HepG2 (cell line): ENCODE measurements around the gene RCOR1. TPM values are rescaled to one million over a fixed set of nuclear protein-coding genes. Genes with fewer than 3 reads are reported as not detected.

ENCODE experiments used
- ATAC-seq: fragments of 200-7000 bp; cut with Tn5 transposase; 3 replicates; pipeline ENCODE4 v1.9.1; 2020; ENCODE audit warnings: mild to moderate bottlenecking, moderate library complexity
- BruUV-seq: library from RNA; stranded (reverse); fragments of 400-500 nt; replicated peaks from 2 replicates; lab custom pipeline; 2021; lab: Mats Ljungman, UMichigan
- CTCF ChIA-PET: fragments of 300-600 bp; formaldehyde crosslinking; extraction: SDS; loops from one replicate; lab custom pipeline; 2021; ENCODE audit warnings: low total read pairs, inconsistent platforms, low intra/inter-chr PET ratio; lab: Yijun Ruan, JAX
- POLR2A ChIA-PET: fragments of 350-600 bp; sonication (Branson Sonifier 250); formaldehyde crosslinking; loops from one replicate; lab custom pipeline; 2020; ENCODE audit warnings: antibody characterized with exemption, inconsistent platforms; lab: Yijun Ruan, JAX
- DNase-seq: peaks from one replicate; pipeline ENCODE4 v3.0.0-alpha.2; 2015; ENCODE audit warnings: low spot score
- FAIRE-seq: peaks from 3 replicates; lab custom pipeline; 2011; peaks lifted over from hg19 to GRCh38; lab: Jason Lieb, UNC
- H2AFZ ChIP-seq: one replicate; pipeline ENCODE4 v1.6.1; 2011; ENCODE audit warnings: low read length, inconsistent platforms
- H3K27ac ChIP-seq: fragments of 300-600 bp; 3 replicates; pipeline ENCODE4 v1.8.0; 2011; ENCODE audit warnings: mixed run types, mild to moderate bottlenecking, mixed read lengths, low read length, inconsistent platforms; ENCODE audit not compliant: insufficient read depth; ENCODE audit errors: extremely low read length
- H3K27me3 ChIP-seq, 2 experiments: fragments of 200-600 bp in 1 of 2; 2 replicates in 1 of 2; 3 replicates in 1 of 2; pipeline versions ENCODE4 v1.6.0 to v1.8.0; 2011; ENCODE audit warnings: low read length in 2 of 2, mild to moderate bottlenecking in 2 of 2, moderate library complexity in 2 of 2, inconsistent platforms in 1 of 2; ENCODE audit not compliant: insufficient read depth in 2 of 2, control insufficient read depth in 1 of 2
- H3K36me3 ChIP-seq, 2 experiments: fragments of 200-600 bp in 1 of 2; replicated peaks in 1 of 2; 2 replicates in 1 of 2; 3 replicates in 1 of 2; pipeline versions ENCODE4 v1.5.1 to v1.8.0; 2011; ENCODE audit warnings: low read length in 2 of 2, inconsistent platforms in 1 of 2; ENCODE audit not compliant: insufficient read depth in 2 of 2, control insufficient read depth in 1 of 2
- H3K4me1 ChIP-seq: 2 replicates; pipeline ENCODE4 v1.5.1; 2012; ENCODE audit warnings: low read length, inconsistent platforms; ENCODE audit not compliant: insufficient read depth
- H3K4me2 ChIP-seq: 2 replicates; pipeline ENCODE4 v1.6.0; 2011; ENCODE audit warnings: low read depth, low read length, inconsistent platforms
- H3K4me3 ChIP-seq, 3 experiments: fragments of 200-600 bp in 1 of 3; sonication (generic), shearing (Covaris generic) in 1 of 3; replicated peaks in 1 of 3; 2 replicates each; pipeline ENCODE4 v1.5.1; 2011 to 2016; ENCODE audit warnings: low read length in 3 of 3, inconsistent platforms in 2 of 3, low read depth in 2 of 3, mild to moderate bottlenecking in 2 of 3, control low read depth in 1 of 3, mixed read lengths in 1 of 3; ENCODE audit not compliant: insufficient read depth in 1 of 3
- H3K79me2 ChIP-seq: one replicate; pipeline ENCODE4 v1.6.1; 2011; ENCODE audit warnings: low read length, inconsistent platforms; ENCODE audit not compliant: insufficient read depth
- H3K9ac ChIP-seq: 2 replicates; pipeline ENCODE4 v1.6.0; 2011; ENCODE audit warnings: mild to moderate bottlenecking, low read depth, low read length, inconsistent platforms; ENCODE audit not compliant: insufficient read depth
- H3K9me3 ChIP-seq: 2 replicates; pipeline ENCODE4 v1.5.1; 2012; ENCODE audit warnings: mild to moderate bottlenecking, low read length
- H4K20me1 ChIP-seq: 2 replicates; pipeline ENCODE4 v1.6.0; 2011; ENCODE audit warnings: inconsistent platforms, mild to moderate bottlenecking, low read length, moderate library complexity; ENCODE audit not compliant: insufficient read depth
- ATF7 ChIP-seq, 2 experiments: fragments of 450-650 bp in 1 of 2; sonication (generic) in 1 of 2; formaldehyde crosslinking in 1 of 2; IDR thresholded peaks; 2 replicates each; pipeline versions ENCODE4 v1.4.0 to v1.6.1; 2016 to 2020; ENCODE audit warnings: antibody characterized with exemption in 1 of 2, mild to moderate bottlenecking in 1 of 2, missing genetic modification reagents in 1 of 2
- BORCS8-MEF2B ChIP-seq: sonication (generic); formaldehyde crosslinking; IDR thresholded peaks from 2 replicates; pipeline ENCODE4 v1.8.0; 2022; ENCODE audit warnings: mild to moderate bottlenecking, missing genetic modification reagents
- ZEB1 ChIP-seq: IDR thresholded peaks from 2 replicates; pipeline ENCODE4 v1.6.1; 2012; ENCODE audit warnings: mild to moderate bottlenecking, low read depth, inconsistent platforms; ENCODE audit not compliant: insufficient replicate concordance
- ZNF30 ChIP-seq: sonication (generic); formaldehyde crosslinking; IDR thresholded peaks from 2 replicates; pipeline ENCODE4 v1.5.0; 2020; ENCODE audit warnings: mild to moderate bottlenecking, missing genetic modification reagents
- WGBS: methylation state at CpG from one replicate; pipeline ENCODE4 v1.1.6; 2017; ENCODE audit warnings: low lambda C conversion rate; 5-methylcytosine and 5-hydroxymethylcytosine counted together
- in situ Hi-C: cut with HindIII; loops from 2 replicates; pipeline ENCODE4 v1.10.0; 2017; ENCODE audit warnings: low pct_unique_long_range_greater_than_20kb; ENCODE audit not compliant: extremely low pct_ligation_motif_present
- intact Hi-C: fragments of 100-400 bp; cut with micrococcal nuclease; formaldehyde crosslinking; loops from one replicate; pipeline ENCODE4 v1.10.0; 2022; ENCODE audit not compliant: unreplicated experiment
- polyA plus RNA-seq, 8 experiments: library from polyadenylated mRNA; depleted of rRNA in 3 of 8; stranded (reverse) in 7 of 8; unstranded in 1 of 8; fragments of >200 nt; fragmentation: Illumina TruSeq in 4 of 8; extraction: Trizol in 4 of 8; gene quantifications; 2 replicates each; pipeline versions ENCODE4 v1.2.1 to v1.2.3, GENCODE V29; 2011 to 2016; ENCODE audit warnings: low read depth in 4 of 8, missing spikeins in 1 of 8, mixed read lengths in 1 of 8; ENCODE audit not compliant: insufficient read depth in 1 of 8
- total RNA-seq, 5 experiments: library from RNA; depleted of rRNA; stranded (reverse); fragments of >200 nt; fragmentation: Illumina TruSeq; extraction: Trizol; gene quantifications; 2 replicates each; pipeline ENCODE4 v1.2.3, GENCODE V29; 2016; ENCODE audit warnings: low read depth in 1 of 5
- TF ChIP-seq, protein P1 (sequence below): sonication (generic); formaldehyde crosslinking; IDR thresholded peaks from 2 replicates; pipeline ENCODE4 v1.5.1; 2020; ENCODE audit warnings: missing genetic modification reagents, mild to moderate bottlenecking, borderline replicate concordance
- TF ChIP-seq, protein P2 (sequence below): sonication (generic); formaldehyde crosslinking; IDR thresholded peaks from 2 replicates; pipeline ENCODE4 v1.4.0; 2020; ENCODE audit warnings: missing genetic modification reagents
- TF ChIP-seq, protein P3 (sequence below): sonication (generic); formaldehyde crosslinking; conservative IDR thresholded peaks from 2 replicates; pipeline ENCODE4 v1.8.0; 2022; ENCODE audit warnings: low read depth, missing genetic modification reagents

The RCOR1 gene
- total and polyA plus RNA-seq, 2 of the 13 experiments (the other 11 are each of a cell fraction or from before 2014, with no cell fraction given), result 10.2 to 11.1 TPM

DNA sequence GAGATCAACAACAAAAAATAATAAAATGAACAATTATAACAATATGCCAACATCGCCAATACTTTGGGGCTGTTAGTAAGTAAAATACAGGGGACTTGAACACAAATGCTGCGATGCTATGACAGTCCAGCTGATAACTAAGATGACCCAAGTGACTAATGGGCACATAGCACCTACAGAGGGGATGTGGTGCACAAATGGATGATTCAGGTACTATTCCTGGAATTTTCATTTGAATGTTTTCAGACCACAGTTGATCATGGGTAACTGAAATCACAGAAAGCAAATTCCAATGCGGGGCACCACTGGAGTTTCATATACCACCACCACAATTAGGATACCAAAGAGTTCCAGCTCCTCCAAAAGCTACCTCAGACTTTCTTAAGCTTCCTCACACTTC is 82.9 kb downstream of the RCOR1 start:
- no peak overlapping the region for H3K4me3 ChIP-seq
- WGBS, result 98% methylated on average over 3 of the region's 3 CpGs
- H2AFZ ChIP-seq, result no peak overlapping the region
- no peak overlapping the region for H3K27ac ChIP-seq
- H3K4me1 ChIP-seq, result peaks cover 10% of the 10 kb centered on the region
- H3K79me2 ChIP-seq, result peaks cover 48% of the 10 kb centered on the region
- DNase-seq (no peak), FAIRE-seq (no peak), ATAC-seq (no peak)
- H4K20me1 ChIP-seq, result no peaks in the 10 kb centered on the region; the same call in 1 of the 2 replicates
- in situ Hi-C loops (no loop called here), intact Hi-C loops (no loop called here)
- H3K27me3 ChIP-seq, result no peaks in the 10 kb centered on the region
- ChIA-PET CTCF (no interaction called here), POLR2A (no interaction called here)
- BruUV-seq, result no TSS peak
- TF ChIP-seq, protein P1, sequence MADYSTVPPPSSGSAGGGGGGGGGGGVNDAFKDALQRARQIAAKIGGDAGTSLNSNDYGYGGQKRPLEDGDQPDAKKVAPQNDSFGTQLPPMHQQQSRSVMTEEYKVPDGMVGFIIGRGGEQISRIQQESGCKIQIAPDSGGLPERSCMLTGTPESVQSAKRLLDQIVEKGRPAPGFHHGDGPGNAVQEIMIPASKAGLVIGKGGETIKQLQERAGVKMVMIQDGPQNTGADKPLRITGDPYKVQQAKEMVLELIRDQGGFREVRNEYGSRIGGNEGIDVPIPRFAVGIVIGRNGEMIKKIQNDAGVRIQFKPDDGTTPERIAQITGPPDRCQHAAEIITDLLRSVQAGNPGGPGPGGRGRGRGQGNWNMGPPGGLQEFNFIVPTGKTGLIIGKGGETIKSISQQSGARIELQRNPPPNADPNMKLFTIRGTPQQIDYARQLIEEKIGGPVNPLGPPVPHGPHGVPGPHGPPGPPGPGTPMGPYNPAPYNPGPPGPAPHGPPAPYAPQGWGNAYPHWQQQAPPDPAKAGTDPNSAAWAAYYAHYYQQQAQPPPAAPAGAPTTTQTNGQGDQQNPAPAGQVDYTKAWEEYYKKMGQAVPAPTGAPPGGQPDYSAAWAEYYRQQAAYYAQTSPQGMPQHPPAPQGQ, result no peak
- no peak for TF ChIP-seq BORCS8-MEF2B (CRISPR knock-in tag)
- no peak for TF ChIP-seq ZEB1
- TF ChIP-seq ZNF30 (CRISPR knock-in tag), result no peak
- TF ChIP-seq, protein P2, sequence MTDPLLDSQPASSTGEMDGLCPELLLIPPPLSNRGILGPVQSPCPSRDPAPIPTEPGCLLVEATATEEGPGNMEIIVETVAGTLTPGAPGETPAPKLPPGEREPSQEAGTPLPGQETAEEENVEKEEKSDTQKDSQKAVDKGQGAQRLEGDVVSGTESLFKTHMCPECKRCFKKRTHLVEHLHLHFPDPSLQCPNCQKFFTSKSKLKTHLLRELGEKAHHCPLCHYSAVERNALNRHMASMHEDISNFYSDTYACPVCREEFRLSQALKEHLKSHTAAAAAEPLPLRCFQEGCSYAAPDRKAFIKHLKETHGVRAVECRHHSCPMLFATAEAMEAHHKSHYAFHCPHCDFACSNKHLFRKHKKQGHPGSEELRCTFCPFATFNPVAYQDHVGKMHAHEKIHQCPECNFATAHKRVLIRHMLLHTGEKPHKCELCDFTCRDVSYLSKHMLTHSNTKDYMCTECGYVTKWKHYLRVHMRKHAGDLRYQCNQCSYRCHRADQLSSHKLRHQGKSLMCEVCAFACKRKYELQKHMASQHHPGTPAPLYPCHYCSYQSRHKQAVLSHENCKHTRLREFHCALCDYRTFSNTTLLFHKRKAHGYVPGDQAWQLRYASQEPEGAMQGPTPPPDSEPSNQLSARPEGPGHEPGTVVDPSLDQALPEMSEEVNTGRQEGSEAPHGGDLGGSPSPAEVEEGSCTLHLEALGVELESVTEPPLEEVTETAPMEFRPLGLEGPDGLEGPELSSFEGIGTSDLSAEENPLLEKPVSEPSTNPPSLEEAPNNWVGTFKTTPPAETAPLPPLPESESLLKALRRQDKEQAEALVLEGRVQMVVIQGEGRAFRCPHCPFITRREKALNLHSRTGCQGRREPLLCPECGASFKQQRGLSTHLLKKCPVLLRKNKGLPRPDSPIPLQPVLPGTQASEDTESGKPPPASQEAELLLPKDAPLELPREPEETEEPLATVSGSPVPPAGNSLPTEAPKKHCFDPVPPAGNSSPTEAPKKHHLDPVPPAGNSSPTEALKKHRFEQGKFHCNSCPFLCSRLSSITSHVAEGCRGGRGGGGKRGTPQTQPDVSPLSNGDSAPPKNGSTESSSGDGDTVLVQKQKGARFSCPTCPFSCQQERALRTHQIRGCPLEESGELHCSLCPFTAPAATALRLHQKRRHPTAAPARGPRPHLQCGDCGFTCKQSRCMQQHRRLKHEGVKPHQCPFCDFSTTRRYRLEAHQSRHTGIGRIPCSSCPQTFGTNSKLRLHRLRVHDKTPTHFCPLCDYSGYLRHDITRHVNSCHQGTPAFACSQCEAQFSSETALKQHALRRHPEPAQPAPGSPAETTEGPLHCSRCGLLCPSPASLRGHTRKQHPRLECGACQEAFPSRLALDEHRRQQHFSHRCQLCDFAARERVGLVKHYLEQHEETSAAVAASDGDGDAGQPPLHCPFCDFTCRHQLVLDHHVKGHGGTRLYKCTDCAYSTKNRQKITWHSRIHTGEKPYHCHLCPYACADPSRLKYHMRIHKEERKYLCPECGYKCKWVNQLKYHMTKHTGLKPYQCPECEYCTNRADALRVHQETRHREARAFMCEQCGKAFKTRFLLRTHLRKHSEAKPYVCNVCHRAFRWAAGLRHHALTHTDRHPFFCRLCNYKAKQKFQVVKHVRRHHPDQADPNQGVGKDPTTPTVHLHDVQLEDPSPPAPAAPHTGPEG (CRISPR knock-in tag), result no peak
- TF ChIP-seq, protein P3, sequence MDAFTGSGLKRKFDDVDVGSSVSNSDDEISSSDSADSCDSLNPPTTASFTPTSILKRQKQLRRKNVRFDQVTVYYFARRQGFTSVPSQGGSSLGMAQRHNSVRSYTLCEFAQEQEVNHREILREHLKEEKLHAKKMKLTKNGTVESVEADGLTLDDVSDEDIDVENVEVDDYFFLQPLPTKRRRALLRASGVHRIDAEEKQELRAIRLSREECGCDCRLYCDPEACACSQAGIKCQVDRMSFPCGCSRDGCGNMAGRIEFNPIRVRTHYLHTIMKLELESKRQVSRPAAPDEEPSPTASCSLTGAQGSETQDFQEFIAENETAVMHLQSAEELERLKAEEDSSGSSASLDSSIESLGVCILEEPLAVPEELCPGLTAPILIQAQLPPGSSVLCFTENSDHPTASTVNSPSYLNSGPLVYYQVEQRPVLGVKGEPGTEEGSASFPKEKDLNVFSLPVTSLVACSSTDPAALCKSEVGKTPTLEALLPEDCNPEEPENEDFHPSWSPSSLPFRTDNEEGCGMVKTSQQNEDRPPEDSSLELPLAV (CRISPR knock-in tag), result no peak
- no peak for TF ChIP-seq ATF7 (IDR thresholded peaks at IDR 0.05)
- TF ChIP-seq ATF7 (CRISPR knock-in tag; IDR thresholded peaks at IDR 0.05), result no peak
- H3K4me2 ChIP-seq, result no peak overlapping the region
- no peak overlapping the region for H3K9ac ChIP-seq
- H3K9me3 ChIP-seq, result no peaks in the 10 kb centered on the region
- no peaks in the 10 kb centered on the region for H3K36me3 ChIP-seq
